ENCODE results near the gene CLEC2D. TPM values are rescaled to one million over a fixed set of nuclear protein-coding genes. Genes with fewer than 3 reads are reported as not detected.

Gene CLEC2D
- total and polyA plus RNA-seq, 9 donors = 2.4 to 16.1 (median 10.8) TPM

- H3K36me3 ChIP-seq = no peaks in the 10 kb centered on the region
- intact Hi-C loops (cut with DNase I) = no loop called here
- no peak for DNase-seq
- no peaks in the 10 kb centered on the region for H3K27me3 ChIP-seq
- no peaks in the 10 kb centered on the region for H3K4me1 ChIP-seq (ENCODE audit: insufficient read depth)
- H3K9me3 ChIP-seq = no peaks in the 10 kb centered on the region
- H3K27ac ChIP-seq = no peak overlapping the region
- TF ChIP-seq POLR2A (IDR thresholded peaks at IDR 0.05) = no peak
- no peak for TF ChIP-seq EP300 (IDR thresholded peaks at IDR 0.05)
- TF ChIP-seq, protein P1, sequence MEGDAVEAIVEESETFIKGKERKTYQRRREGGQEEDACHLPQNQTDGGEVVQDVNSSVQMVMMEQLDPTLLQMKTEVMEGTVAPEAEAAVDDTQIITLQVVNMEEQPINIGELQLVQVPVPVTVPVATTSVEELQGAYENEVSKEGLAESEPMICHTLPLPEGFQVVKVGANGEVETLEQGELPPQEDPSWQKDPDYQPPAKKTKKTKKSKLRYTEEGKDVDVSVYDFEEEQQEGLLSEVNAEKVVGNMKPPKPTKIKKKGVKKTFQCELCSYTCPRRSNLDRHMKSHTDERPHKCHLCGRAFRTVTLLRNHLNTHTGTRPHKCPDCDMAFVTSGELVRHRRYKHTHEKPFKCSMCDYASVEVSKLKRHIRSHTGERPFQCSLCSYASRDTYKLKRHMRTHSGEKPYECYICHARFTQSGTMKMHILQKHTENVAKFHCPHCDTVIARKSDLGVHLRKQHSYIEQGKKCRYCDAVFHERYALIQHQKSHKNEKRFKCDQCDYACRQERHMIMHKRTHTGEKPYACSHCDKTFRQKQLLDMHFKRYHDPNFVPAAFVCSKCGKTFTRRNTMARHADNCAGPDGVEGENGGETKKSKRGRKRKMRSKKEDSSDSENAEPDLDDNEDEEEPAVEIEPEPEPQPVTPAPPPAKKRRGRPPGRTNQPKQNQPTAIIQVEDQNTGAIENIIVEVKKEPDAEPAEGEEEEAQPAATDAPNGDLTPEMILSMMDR (IDR thresholded peaks at IDR 0.05) = no peak
- H3K4me3 ChIP-seq = no peak overlapping the region
Observed at GRCh38 chr12:9707356-9707755, 37.8 kb downstream of the CLEC2D start.

DNA sequence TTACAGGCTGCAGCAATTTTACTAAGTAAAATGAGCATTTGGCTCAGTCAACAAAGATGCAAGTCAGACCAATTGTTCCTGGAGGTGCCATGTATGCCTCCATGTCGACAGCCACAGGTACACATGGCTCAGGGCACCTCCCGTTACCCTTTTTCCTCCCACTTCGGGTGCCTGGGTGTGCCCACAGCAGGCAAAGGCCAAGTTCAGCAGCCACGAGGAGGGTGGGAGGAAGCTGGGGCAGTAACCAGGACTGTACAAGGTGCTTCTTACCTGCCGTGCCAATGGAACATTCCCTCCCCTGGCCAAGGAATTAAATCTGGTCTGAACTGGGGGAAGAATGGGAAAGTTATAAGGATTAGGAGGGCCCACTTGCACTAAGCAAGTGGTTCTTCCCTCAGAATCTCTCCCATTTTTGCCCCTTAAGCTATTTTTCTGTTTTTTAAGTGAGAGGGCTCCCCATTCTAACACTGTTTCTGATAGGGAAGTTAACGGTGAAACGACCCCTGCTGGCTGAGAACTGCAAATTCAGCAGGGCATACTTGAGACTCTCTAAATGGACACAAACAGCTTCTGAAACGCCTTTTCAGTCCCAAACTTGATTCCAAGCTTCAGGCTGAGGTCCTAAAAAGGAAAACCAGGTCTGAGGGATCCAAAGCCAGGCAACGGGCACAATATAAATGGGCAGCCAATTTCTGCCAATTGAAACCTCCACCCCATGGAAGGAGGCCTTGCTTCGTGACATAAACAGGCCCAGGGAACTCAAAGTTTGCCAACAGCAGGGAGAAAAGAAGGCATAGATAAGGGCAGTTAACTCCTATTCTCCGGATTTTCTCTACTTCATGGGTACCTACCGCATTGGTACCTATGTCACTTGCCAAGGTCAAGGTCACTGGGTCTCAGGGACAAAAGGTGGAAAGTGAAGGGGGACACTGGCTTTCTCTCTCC is 38.6 kb downstream of the CLEC2D start:
- H3K4me3 ChIP-seq = no peak overlapping the region
- H3K36me3 ChIP-seq = no peaks in the 10 kb centered on the region
- intact Hi-C loops (cut with DNase I) = no loop called here
- H3K9me3 ChIP-seq = no peaks in the 10 kb centered on the region
- H3K4me1 ChIP-seq (ENCODE audit: insufficient read depth) = no peaks in the 10 kb centered on the region
- 55 to 62% (median 57%) methylated on average over 12 of the region's 12 CpGs for WGBS, 3 donors
- TF ChIP-seq, protein P1 (IDR thresholded peaks at IDR 0.05) = peak in 1 of 3 donors; percentile 17
- no peak for TF ChIP-seq EP300 (IDR thresholded peaks at IDR 0.05)
- H3K27me3 ChIP-seq = no peaks in the 10 kb centered on the region
- DNase-seq = peak in 1 of 5 donors; percentile 22
- H3K27ac ChIP-seq = no peak overlapping the region

- intact Hi-C loops (cut with DNase I) = no loop called here
- Histone ChIP-seq H3K36me3 (no peaks in the 10 kb centered on the region), H3K4me1 (ENCODE audit: insufficient read depth) (no peaks in the 10 kb centered on the region), H3K9me3 (no peaks in the 10 kb centered on the region), H3K4me3 (no peak overlapping the region), H3K27me3 (no peaks in the 10 kb centered on the region), H3K27ac (no peak overlapping the region)
- DNase-seq = no peak
- no peak for TF ChIP-seq EP300 (IDR thresholded peaks at IDR 0.05)
- TF ChIP-seq POLR2A (IDR thresholded peaks at IDR 0.05) = no peak
- TF ChIP-seq, protein P1 (IDR thresholded peaks at IDR 0.05) = no peak
- 88 to 92% (median 89%) methylated on average over 3 of the region's 3 CpGs for whole genome bisulfite sequencing, 3 donors
Observed at GRCh38 chr12:9708853-9709252, 39.3 kb downstream of the CLEC2D start.

DNA sequence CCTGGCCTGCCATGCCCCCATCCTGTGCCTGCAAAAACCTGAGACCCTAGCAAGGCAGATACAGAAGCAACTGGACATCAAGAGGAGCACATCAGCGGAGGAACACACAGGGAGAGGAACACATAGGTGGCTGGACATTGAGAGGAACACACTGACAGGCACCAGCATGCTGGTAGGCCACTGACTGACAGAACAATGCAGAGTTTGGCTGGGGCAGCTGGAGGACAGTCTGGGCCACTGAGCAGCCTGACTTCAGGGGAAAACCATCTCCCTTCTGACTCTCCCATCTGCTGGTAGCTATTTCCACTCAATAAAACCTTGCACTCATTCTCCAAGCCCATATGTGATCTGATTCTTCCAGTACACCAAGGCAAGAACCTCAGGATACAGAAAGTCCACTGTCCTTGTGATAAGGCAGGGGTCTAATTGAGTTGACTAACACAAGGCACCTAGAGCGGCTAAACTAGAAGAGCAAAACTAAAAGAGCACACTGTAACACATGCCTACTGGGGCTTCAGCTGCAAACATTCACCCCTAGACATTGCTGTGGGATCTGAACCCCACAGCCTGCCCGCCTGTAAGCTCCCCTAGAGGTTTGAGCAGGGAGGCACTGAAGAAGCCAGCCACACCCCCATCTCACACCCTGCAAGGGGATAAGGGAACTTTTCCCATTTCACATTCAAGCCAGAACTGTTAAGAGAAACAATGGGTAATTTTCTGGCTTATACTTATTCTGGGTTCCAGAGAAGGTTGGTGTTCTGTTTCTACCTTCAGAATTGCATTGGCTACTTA is 41.3 kb downstream of the CLEC2D start:
- no peak for DNase-seq
- Histone ChIP-seq H3K9me3 (no peaks in the 10 kb centered on the region), H3K4me1 (ENCODE audit: insufficient read depth) (no peaks in the 10 kb centered on the region), H3K4me3 (no peak overlapping the region), H3K27ac (no peak overlapping the region), H3K27me3 (no peaks in the 10 kb centered on the region), H3K36me3 (no peaks in the 10 kb centered on the region)
- 85 to 96% (median 86%) methylated on average over 3 of the region's 3 CpGs for WGBS, 3 donors
- intact Hi-C loops (cut with DNase I) = no loop called here
- TF ChIP-seq, protein P1 (IDR thresholded peaks at IDR 0.05) = no peak
- TF ChIP-seq EP300 (IDR thresholded peaks at IDR 0.05) = no peak
- TF ChIP-seq POLR2A (IDR thresholded peaks at IDR 0.05) = no peak

Measured in ovary (tissue), 9 donors.